ENCODE data around the gene CBFA2T2. TPM values are rescaled to one million over a fixed set of nuclear protein-coding genes. Genes with fewer than 3 reads are reported as not detected.

CBFA2T2 gene
- total and polyA plus RNA-seq, 10 of the 15 experiments (the other 5 are each of a cell fraction or from before 2014, with no cell fraction given), result 0.61 to 8.6 (median 5.5) TPM

DNA sequence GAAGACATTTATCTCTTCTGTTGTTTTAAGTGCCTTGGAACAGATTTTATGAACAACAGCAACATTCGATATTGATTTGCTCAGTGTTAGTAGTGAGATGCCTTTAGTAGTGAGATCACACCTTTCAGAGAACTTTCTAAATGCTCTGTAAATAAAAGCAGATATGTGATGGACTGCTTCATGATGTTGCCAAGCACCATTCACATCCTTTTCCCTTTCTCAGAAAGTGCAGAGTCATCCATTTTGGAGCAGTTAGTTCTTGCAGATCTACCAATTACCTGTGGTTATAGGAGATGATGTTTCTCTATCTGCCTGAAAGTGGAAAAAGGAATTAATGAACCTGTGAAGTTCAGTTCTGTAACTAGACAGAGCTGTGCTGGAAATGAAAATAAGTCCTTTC lies 27.0 kb downstream of the CBFA2T2 start:
- Histone ChIP-seq H4K20me1 (ENCODE audit: control insufficient read depth, insufficient read depth) (no peaks in the 10 kb centered on the region), H3K9ac (ENCODE audit: control insufficient read depth, insufficient read depth, low read length) (no peak overlapping the region), H3K27me3 (replicated peaks in 1 of 2; ENCODE audit: control insufficient read depth in 2 of 2, insufficient read depth in 2 of 2, low read length in 1 of 2) (no peaks in the 10 kb centered on the region), H3K36me3 (ENCODE audit: control insufficient read depth in 2 of 2, insufficient read depth in 2 of 2, low read length in 1 of 2) (no peaks in the 10 kb centered on the region), H3K27ac (ENCODE audit: control insufficient read depth, insufficient read depth) (no peak overlapping the region), H3K4me2 (ENCODE audit: control insufficient read depth, insufficient read depth) (no peak overlapping the region), H2AFZ (ENCODE audit: control insufficient read depth, low read depth, low read length) (no peak overlapping the region), H3K9me3 (replicated peaks; ENCODE audit: control insufficient read depth, insufficient read depth, low read length) (no peaks in the 10 kb centered on the region), H3K4me3 (no peak overlapping the region), H3K79me2 (ENCODE audit: control insufficient read depth, insufficient read depth, low read length) (no peaks in the 10 kb centered on the region), H3K4me1 (ENCODE audit: control insufficient read depth, insufficient read depth, low read length) (no peaks in the 10 kb centered on the region)
- ATAC-seq (no peak), FAIRE-seq (peak; percentile 47), DNase-seq (ENCODE audit: low read depth, low spot score) (no peak)
- ChIA-PET CTCF (interaction anchor here (0.8 to 2.1 kb wide), 4 partner anchors 137 to 152 kb away, joined by 3 to 9 read pairs (median 4); no protein-coding TSS in a partner anchor), RAD21 (ENCODE audit: unreplicated experiment) (interaction anchor here (0.6 to 1.6 kb wide), 5 partner anchors 17 to 152 kb away, joined by 3 to 4 read pairs (median 3); partner anchors contain the start of gene ACTL10), POLR2A (interaction anchor here (0.6 to 0.7 kb wide), 4 partner anchors 120 to 1018 kb away, joined by 3 to 4 read pairs (median 3); partner anchors contain the start of gene ACTL10), SMC1A (ENCODE audit: uncharacterized antibody, unreplicated experiment) (interaction anchor here (1.1 to 2.3 kb wide), 3 partner anchors 8 to 152 kb away, joined by 4 to 7 read pairs (median 4); no protein-coding TSS in a partner anchor)
- intact Hi-C loops (cut with micrococcal nuclease; ENCODE audit: unreplicated experiment) (loop anchor here (5.0 kb wide), 1 partner anchor 135 kb away; no protein-coding TSS in a partner anchor), in situ Hi-C loops (cut with MboI) (no loop called here)
- WGBS (ENCODE audit: insufficient coverage, insufficient replicate concordance, low lambda C conversion rate, missing lambda C conversion rate), result 57% methylated on average over 1 of the region's 1 CpG
- TF ChIP-seq TCF12 (IDR thresholded peaks at IDR 0.05; ENCODE audit: low read depth, low read length), result no peak
- no peak for TF ChIP-seq BCL11A (IDR thresholded peaks at IDR 0.05; ENCODE audit: low read depth, low read length)
- no peak for TF ChIP-seq SREBF1 (IDR thresholded peaks at IDR 0.05; ENCODE audit: low read length)
- no peak for TF ChIP-seq MTA2 (IDR thresholded peaks at IDR 0.05; ENCODE audit: low read depth)
- no peak for TF ChIP-seq CHD1 (IDR thresholded peaks at IDR 0.05; ENCODE audit: low read depth, low read length)
- BruUV-seq (replicated peaks), result TSS peak; percentile 30

DNA sequence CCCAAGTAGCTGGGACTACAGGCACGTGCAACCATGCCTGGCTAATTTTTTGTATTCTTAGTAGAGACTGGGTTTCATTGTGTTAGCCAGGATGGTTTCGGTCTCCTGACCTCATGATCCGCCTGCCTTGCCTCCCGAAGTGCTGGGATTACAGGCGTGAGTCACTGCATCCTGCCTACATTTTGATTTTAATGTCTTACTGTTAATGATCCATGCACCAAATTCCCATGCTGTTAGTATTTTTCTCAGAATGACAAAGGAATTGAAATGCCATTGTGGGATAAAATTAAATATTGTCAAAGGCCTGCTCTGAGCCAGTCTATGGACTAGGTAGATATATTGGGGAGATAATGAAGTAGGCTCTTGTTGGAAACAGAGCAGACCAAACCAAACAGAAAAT lies 28.2 kb downstream of the CBFA2T2 start:
- DNase-seq (ENCODE audit: low read depth, low spot score) (no peak), ATAC-seq (no peak), FAIRE-seq (no peak)
- ChIA-PET RAD21 (ENCODE audit: unreplicated experiment) (no interaction called here), CTCF (interaction anchor here (1.0 kb wide), 1 partner anchor 136 kb away, joined by 3 read pairs; no protein-coding TSS in a partner anchor), POLR2A (interaction anchor here (0.7 kb wide), 1 partner anchor 932 kb away, joined by 3 read pairs; no protein-coding TSS in a partner anchor), SMC1A (ENCODE audit: uncharacterized antibody, unreplicated experiment) (interaction anchor here (2.3 kb wide), 1 partner anchor 9 kb away, joined by 7 read pairs; no protein-coding TSS in a partner anchor)
- H3K27ac ChIP-seq (ENCODE audit: control insufficient read depth, insufficient read depth), result no peak overlapping the region
- no peaks in the 10 kb centered on the region for H3K36me3 ChIP-seq (ENCODE audit: control insufficient read depth in 2 of 2, insufficient read depth in 2 of 2, low read length in 1 of 2)
- H3K9me3 ChIP-seq (replicated peaks; ENCODE audit: control insufficient read depth, insufficient read depth, low read length), result no peaks in the 10 kb centered on the region
- intact Hi-C loops (cut with micrococcal nuclease; ENCODE audit: unreplicated experiment) (loop anchor here (5.0 kb wide), 1 partner anchor 134 kb away; no protein-coding TSS in a partner anchor), in situ Hi-C loops (cut with MboI) (no loop called here)
- no peaks in the 10 kb centered on the region for H3K27me3 ChIP-seq (replicated peaks in 1 of 2; ENCODE audit: control insufficient read depth in 2 of 2, insufficient read depth in 2 of 2, low read length in 1 of 2)
- no peak overlapping the region for H3K4me3 ChIP-seq
- BruUV-seq (replicated peaks), result no TSS peak
- no peak for TF ChIP-seq RB1 (IDR thresholded peaks at IDR 0.05; ENCODE audit: borderline replicate concordance)
- TF ChIP-seq CBFB (IDR thresholded peaks at IDR 0.05; ENCODE audit: low read depth), result no peak
- no peak overlapping the region for H3K4me2 ChIP-seq (ENCODE audit: control insufficient read depth, insufficient read depth)
- H3K79me2 ChIP-seq (ENCODE audit: control insufficient read depth, insufficient read depth, low read length), result no peaks in the 10 kb centered on the region
- no peak overlapping the region for H3K9ac ChIP-seq (ENCODE audit: control insufficient read depth, insufficient read depth, low read length)
- H2AFZ ChIP-seq (ENCODE audit: control insufficient read depth, low read depth, low read length), result no peak overlapping the region
- no peaks in the 10 kb centered on the region for H3K4me1 ChIP-seq (ENCODE audit: control insufficient read depth, insufficient read depth, low read length)
- WGBS (ENCODE audit: insufficient coverage, insufficient replicate concordance, low lambda C conversion rate, missing lambda C conversion rate), result 92% methylated on average over 5 of the region's 5 CpGs
- no peaks in the 10 kb centered on the region for H4K20me1 ChIP-seq (ENCODE audit: control insufficient read depth, insufficient read depth)
